Stimulated activated CD8-positive, alpha-beta memory T cell treated with anti-CD3 and anti-CD28 coated beads, Interleukin-4, amount 100 ng/mL, for 48 hours (primary cell): Measurements from ENCODE around the gene C1QL4.
"Not testable (repeated sequence)": the region's sequence is repeated elsewhere in the genome, so short reads cannot be mapped to it uniquely, and the experiment has no call there.

Experiments
- DNase-seq: peaks from one replicate; pipeline ENCODE4 v3.0.0-alpha.2; 2020

The C1QL4 gene

GRCh38 chr12:49332891-49333371, 4.1 kb downstream of the C1QL4 start:
- DNase-seq = peak; percentile 31

- peak; percentile 22 for DNase-seq
Observed at GRCh38 chr12:49332441-49332861, 4.5 kb downstream of the C1QL4 start.

- DNase-seq = peak; percentile 29
Observed at GRCh38 chr12:49331380-49332222, 5.4 kb downstream of the C1QL4 start.

- DNase-seq = peak; percentile 17
Observed at GRCh38 chr12:49330631-49331379, 6.2 kb downstream of the C1QL4 start.

GRCh38 chr12:49330032-49330619, 6.9 kb downstream of the C1QL4 start:
- DNase-seq = peak; percentile 11

GRCh38 chr12:49328816-49329215, 8.2 kb downstream of the C1QL4 start:
- DNase-seq = no peak

GRCh38 chr12:49327887-49328286, 9.1 kb downstream of the C1QL4 start:
- no peak for DNase-seq

GRCh38 chr12:49327368-49327767, 9.6 kb downstream of the C1QL4 start:
- DNase-seq = no peak

- DNase-seq = no peak
Observed at GRCh38 chr12:49325606-49326005, 11.4 kb downstream of the C1QL4 start.

GRCh38 chr12:49323524-49324097, 13.4 kb downstream of the C1QL4 start:
- DNase-seq = no peak

GRCh38 chr12:49322708-49323523, 14.1 kb downstream of the C1QL4 start, which contains the start of gene TROAP:
Gene TROAP (plus strand): TSS chr12:49323255. CDS start chr12:49323609, 354 bp downstream.
- peak; percentile 97 for DNase-seq

GRCh38 chr12:49322367-49322707, 14.7 kb downstream of the C1QL4 start:
- no peak for DNase-seq

GRCh38 chr12:49320411-49321103, 16.4 kb downstream of the C1QL4 start:
- DNase-seq = not testable (repeated sequence)

GRCh38 chr12:49317118-49317517, 19.9 kb downstream of the C1QL4 start:
- not testable (repeated sequence) for DNase-seq

GRCh38 chr12:49314811-49315210, 22.2 kb downstream of the C1QL4 start:
- no peak for DNase-seq

- DNase-seq = not testable (repeated sequence)
Observed at GRCh38 chr12:49310451-49311000, 26.5 kb downstream of the C1QL4 start.

GRCh38 chr12:49309386-49309785, 27.6 kb downstream of the C1QL4 start:
- DNase-seq = no peak

GRCh38 chr12:49305762-49306510, 31.1 kb downstream of the C1QL4 start:
- DNase-seq = no peak

GRCh38 chr12:49304161-49304560, 32.8 kb downstream of the C1QL4 start:
- DNase-seq = no peak

GRCh38 chr12:49301760-49302159, 35.2 kb downstream of the C1QL4 start:
- peak; percentile 72 for DNase-seq
